GM23248 (cell line): ENCODE measurements around the gene DEDD2.

Source experiments
- EZH2 ChIP-seq: fragments of 200-600 bp; sonication (generic); IDR thresholded peaks from 2 replicates; pipeline ENCODE4 v1.6.1; 2018; ENCODE audit warnings: antibody characterized with exemption, mild to moderate bottlenecking; ENCODE audit not compliant: insufficient read depth, poor library complexity, severe bottlenecking
- EZH2phosphoT487 ChIP-seq: fragments of 200-600 bp; sonication (generic); IDR thresholded peaks from 2 replicates; pipeline ENCODE4 v1.6.1; 2018; ENCODE audit warnings: antibody characterized with exemption, moderate library complexity, mild to moderate bottlenecking, low read depth; ENCODE audit not compliant: insufficient read depth

DNA sequence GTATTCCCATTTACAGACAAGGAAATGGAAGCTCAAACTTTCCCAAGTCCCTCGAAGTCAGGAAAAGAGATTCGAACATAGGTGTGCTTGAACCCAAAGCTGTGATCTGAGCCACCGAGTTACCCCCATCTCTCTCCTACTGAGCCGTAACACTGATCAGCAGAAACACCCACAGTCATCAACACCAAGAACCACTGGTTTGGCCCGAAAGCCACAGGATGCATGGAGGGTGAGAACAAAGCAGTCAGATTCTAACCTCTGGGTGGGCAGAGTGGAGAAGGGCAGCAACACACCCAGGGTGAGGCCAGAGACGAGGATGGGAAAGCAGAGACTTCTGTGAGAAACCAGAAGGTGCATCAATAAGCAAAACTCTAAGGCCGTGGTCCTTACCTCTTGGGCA lies 57.5 kb downstream of the DEDD2 start:
- TF ChIP-seq EZH2 (no peak), EZH2phosphoT487 (no peak)
